Activated CD4-positive, alpha-beta T cell treated with anti-CD3 and anti-CD28 coated beads, Interleukin-10, Interleukin-2, amounts not matched to agents 100 ng/mL and 50 ng/mL, durations not matched to agents 16 hours and 8 hours (primary cell): ENCODE results near the gene DNAJC16.

Source experiments
- DNase-seq: peaks from one replicate; pipeline ENCODE4 v3.0.0-alpha.2; 2020

DNAJC16 gene

DNA sequence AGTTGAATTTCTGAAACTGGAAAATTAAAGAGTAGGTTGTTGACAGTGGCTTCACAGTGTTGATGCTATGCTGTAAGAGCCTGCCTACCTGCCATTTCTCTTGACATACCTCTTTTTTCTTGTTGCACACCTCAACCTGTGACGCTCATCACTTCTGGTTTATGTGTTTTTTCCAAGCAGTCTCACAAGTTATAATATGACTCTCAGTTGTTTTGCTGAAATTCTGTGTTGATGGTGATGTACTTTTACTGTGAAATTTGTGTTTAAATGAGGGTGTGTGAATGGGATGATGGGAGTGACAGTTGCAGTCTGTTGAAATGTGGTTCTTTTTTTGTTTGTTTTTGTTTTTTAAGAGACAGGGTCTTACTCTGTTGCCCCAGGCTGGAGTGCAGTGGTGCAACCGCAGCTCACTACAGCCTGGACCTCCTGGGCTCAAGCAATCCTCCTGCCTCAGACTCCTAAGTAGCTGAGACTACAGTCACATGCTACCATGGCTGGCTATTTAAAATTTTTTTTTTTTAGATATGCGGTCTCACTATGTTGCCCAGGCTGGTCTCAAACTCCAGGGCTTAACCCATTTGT is 97.6 kb downstream of the DNAJC16 start:
- no peak for DNase-seq

- no peak for DNase-seq
Observed at GRCh38 chr1:15625056-15625917, 98.6 kb downstream of the DNAJC16 start.
